GM21529 (cell line): Measurements from ENCODE around the gene ZMYND11.
"Not testable (repeated sequence)": the region's sequence is repeated elsewhere in the genome, so short reads cannot be mapped to it uniquely, and the experiment has no call there.

Experiments used
- ATAC-seq: cut with Tn5 transposase; IDR thresholded peaks from one replicate; pipeline ENCODE4 v1.9.1; 2021; ENCODE audit not compliant: unreplicated experiment

ZMYND11 gene

GRCh38 chr10:279232-279631, 144.0 kb downstream of the ZMYND11 start:
- no peak for ATAC-seq

GRCh38 chr10:279655-280054, 144.4 kb downstream of the ZMYND11 start:
- ATAC-seq: no peak

GRCh38 chr10:282294-283139, 147.3 kb downstream of the ZMYND11 start:
- peak; percentile 31 for ATAC-seq

DNA sequence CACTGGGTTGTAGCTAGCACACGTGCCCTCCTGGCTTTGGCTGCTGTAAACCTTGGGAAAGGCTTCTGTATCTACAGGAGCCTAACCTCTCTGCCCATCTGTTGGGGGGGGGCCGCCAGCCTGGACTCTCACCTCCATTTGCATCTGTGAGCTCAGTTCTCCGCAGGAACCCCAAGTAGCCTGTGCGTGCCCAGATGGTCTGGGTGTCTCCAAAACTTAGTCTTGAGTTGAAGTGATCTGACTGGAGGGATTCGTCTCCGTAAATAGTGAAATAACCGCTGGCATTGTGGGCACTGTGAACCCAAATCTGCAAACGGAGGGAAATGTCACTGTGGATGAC, 147.9 kb downstream of the ZMYND11 start:
- ATAC-seq: no peak

DNA sequence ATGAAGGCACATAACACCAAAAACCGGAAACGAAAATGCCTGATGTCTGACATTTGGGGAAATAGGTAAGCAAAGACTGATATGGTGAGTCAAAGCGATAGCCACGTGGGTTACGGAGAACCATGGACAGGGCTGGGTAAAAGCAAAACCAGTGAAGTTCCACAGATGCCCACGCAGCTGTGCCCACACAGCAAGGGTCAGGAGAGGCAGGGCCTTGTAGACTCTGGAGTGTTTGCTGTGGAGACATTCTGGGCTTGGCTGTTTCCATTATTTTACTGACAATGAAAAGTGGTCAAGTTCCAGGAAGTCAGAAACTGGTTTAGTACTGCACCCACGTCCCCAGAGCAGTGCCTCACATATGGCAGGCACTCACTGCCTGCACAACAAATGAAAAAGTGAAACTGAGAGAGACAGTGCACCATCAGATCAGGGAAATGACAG, 148.7 kb downstream of the ZMYND11 start:
- ATAC-seq: peak; percentile 89

- no peak for ATAC-seq
Measured at GRCh38 chr10:285216-285615, 150.0 kb downstream of the ZMYND11 start.

GRCh38 chr10:287026-287709, 151.9 kb downstream of the ZMYND11 start:
- ATAC-seq: no peak

GRCh38 chr10:287814-288213, 152.6 kb downstream of the ZMYND11 start:
- ATAC-seq: no peak

GRCh38 chr10:288316-289200, 153.3 kb downstream of the ZMYND11 start:
- no peak for ATAC-seq

DNA sequence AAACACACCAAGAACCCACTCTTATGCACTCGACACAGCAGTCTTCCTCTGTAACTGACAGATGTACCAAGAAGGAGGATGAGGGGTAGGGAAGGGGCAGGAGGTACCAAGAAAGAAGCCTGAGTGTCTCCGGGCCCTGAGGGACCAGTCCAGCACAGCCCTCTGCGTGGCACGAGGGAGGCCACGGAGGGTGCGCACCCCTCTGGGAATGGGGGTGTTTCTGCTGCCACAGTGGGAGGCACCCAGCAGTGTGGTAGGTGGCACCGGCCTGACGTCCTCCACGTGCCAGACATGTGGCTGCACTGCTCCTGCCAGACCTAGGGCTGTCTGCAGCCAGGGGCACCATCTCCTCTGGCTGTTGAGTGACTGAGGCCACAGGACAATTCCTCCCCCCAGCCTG, 154.3 kb downstream of the ZMYND11 start:
- ATAC-seq: no peak

GRCh38 chr10:290026-290725, 154.9 kb downstream of the ZMYND11 start:
- ATAC-seq: no peak

- ATAC-seq: no peak
Measured at GRCh38 chr10:293636-294035, 158.4 kb downstream of the ZMYND11 start.

DNA sequence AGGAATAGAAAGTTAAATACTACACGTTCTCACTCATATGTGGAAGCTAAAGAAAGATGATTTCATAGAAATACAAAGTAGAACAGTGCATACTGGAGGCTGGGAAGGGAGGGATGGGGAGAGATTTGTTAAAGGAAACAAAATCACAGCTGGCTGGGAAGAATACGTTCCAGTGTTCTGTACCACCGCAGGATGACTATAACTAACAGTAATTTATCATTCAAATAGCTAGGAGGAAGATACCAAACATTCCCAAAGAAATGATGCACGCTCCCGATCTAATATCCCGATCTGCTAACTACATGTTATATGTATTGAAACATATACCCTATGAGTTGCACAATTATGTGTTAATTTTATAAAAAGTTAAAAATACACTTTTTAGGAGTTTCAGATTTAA, 162.3 kb downstream of the ZMYND11 start:
- ATAC-seq: no peak

- no peak for ATAC-seq
Measured at GRCh38 chr10:298033-298432, 162.8 kb downstream of the ZMYND11 start.

GRCh38 chr10:299512-299911, 164.3 kb downstream of the ZMYND11 start:
- ATAC-seq: peak; percentile 75

DNA sequence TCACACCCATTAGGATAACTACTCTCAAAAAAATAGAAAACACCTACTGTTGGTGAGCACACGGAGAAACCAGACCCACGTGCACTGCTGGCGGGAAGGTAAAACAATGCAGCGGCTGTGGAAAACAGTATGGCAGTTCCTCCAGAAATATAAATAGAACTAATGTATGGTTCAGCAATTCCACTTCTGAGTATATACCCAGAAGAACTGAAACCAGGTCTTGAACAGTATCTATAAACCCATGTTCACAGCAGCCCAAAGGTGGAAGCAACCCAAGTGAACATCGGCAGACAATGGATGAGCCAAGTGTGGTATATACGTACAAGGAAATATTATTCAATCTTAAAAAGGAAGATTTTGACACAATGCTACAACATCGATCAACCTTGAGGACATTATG, 164.7 kb downstream of the ZMYND11 start:
- peak; percentile 77 for ATAC-seq

- not testable (repeated sequence) for ATAC-seq
Measured at GRCh38 chr10:300580-300979, 165.3 kb downstream of the ZMYND11 start.

DNA sequence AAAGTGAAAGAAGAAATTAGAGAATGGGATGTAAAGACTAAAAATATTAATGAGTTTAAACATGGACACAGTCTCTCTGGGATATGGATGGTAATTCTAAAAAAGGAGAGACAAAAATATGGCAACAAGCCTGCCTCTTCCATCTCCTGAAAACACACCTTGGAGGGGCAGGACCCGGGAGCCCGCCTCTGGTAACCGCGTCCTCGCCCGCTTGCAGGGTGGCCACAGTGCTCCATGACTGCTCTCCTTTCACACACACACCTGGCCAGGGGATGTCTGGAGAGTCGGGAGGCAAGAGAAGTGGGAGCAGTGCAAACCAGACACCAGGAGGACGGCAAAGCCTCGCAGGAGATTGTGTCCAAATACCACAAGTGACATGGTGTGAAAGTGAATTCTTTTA, 166.3 kb downstream of the ZMYND11 start:
- ATAC-seq: no peak
